Measurements from ENCODE around the gene SYT2. TPM values are rescaled to one million over a fixed set of nuclear protein-coding genes. Genes with fewer than 3 reads are reported as not detected.

The SYT2 gene
- total and polyA plus RNA-seq, 2 donors from 2014 or later = 0.15 to 0.19 TPM

DNA sequence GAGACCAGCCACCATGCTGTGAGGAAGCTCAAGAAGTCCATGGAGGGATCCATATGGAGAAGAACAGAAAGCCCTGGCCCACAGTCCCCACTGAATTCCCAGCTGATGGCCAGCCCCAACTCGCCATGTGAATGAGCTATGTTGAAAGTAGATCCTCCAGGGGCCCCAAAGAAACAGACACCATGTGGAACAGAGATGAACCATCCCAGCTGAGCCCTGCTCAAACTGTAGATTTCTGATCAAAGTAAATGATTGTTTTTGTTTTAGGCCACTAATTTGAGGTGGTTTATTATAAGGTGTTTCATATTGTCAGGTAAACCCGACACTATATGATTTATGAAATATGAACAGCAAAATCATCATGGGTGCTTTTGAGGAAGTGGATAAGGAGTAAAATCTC lies 32.8 kb downstream of the SYT2 start:
- H3K36me3 ChIP-seq (ENCODE audit: control insufficient read depth in 2 of 3, insufficient read depth in 3 of 3, low read length in 3 of 3) = no peaks in the 10 kb centered on the region
- H3K27ac ChIP-seq (ENCODE audit: low read depth in 2 of 2, low read length in 2 of 2) = no peak overlapping the region
- TF ChIP-seq, protein P1, sequence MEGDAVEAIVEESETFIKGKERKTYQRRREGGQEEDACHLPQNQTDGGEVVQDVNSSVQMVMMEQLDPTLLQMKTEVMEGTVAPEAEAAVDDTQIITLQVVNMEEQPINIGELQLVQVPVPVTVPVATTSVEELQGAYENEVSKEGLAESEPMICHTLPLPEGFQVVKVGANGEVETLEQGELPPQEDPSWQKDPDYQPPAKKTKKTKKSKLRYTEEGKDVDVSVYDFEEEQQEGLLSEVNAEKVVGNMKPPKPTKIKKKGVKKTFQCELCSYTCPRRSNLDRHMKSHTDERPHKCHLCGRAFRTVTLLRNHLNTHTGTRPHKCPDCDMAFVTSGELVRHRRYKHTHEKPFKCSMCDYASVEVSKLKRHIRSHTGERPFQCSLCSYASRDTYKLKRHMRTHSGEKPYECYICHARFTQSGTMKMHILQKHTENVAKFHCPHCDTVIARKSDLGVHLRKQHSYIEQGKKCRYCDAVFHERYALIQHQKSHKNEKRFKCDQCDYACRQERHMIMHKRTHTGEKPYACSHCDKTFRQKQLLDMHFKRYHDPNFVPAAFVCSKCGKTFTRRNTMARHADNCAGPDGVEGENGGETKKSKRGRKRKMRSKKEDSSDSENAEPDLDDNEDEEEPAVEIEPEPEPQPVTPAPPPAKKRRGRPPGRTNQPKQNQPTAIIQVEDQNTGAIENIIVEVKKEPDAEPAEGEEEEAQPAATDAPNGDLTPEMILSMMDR (IDR thresholded peaks at IDR 0.05; ENCODE audit: borderline replicate concordance, extremely low read depth, insufficient read depth) = no peak
- H3K4me1 ChIP-seq (ENCODE audit: control insufficient read depth in 2 of 3, insufficient read depth in 2 of 3, low read depth in 1 of 3, low read length in 3 of 3) = no peaks in the 10 kb centered on the region
- H3K4me3 ChIP-seq (ENCODE audit: low read length in 3 of 3) = no peak overlapping the region
- no peak overlapping the region for H3K9ac ChIP-seq (ENCODE audit: low read length in 3 of 3)
- H3K27me3 ChIP-seq (ENCODE audit: control insufficient read depth, insufficient read depth, low read length) = no peaks in the 10 kb centered on the region
- intact Hi-C loops (cut with DNase I) = no loop called here
- FAIRE-seq = no peak
- DNase-seq = no peak
- peaks cover 0 to 7% (median 0%) of the 10 kb centered on the region in 3 donors for H3K9me3 ChIP-seq (ENCODE audit: control insufficient read depth in 2 of 3, insufficient read depth in 1 of 3, low read length in 3 of 3)

DNA sequence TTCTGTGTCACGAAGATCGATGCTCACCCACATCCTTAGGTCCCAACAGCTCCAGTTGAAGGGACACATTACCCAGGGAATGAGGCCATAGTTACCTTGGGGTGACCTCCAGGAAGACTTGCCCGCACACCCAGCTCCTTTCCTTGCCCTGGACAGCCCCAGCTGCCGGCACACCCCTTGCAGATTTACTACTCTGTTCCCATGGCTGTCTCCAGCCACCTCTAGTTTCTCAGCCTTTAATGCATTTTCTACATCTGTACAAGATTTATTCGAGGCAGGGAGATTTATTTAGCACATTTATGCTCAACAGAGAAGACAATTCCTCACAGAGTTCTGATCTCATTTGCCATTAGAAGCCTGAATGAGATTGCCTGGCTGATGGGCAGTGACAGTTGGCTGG lies 36.7 kb downstream of the SYT2 start:
- no peak overlapping the region for H3K9ac ChIP-seq (ENCODE audit: low read length in 3 of 3)
- no peak overlapping the region for H3K4me3 ChIP-seq (ENCODE audit: low read length in 3 of 3)
- H3K9me3 ChIP-seq (ENCODE audit: control insufficient read depth in 2 of 3, insufficient read depth in 1 of 3, low read length in 3 of 3) = peaks cover 0 to 7% (median 0%) of the 10 kb centered on the region in 3 donors
- H3K27me3 ChIP-seq (ENCODE audit: control insufficient read depth, insufficient read depth, low read length) = no peaks in the 10 kb centered on the region
- TF ChIP-seq, protein P1 (IDR thresholded peaks at IDR 0.05; ENCODE audit: borderline replicate concordance, extremely low read depth, insufficient read depth) = no peak
- no peak overlapping the region for H3K27ac ChIP-seq (ENCODE audit: low read depth in 2 of 2, low read length in 2 of 2)
- FAIRE-seq (no peak), DNase-seq (no peak)
- no peaks in the 10 kb centered on the region for H3K4me1 ChIP-seq (ENCODE audit: control insufficient read depth in 2 of 3, insufficient read depth in 2 of 3, low read depth in 1 of 3, low read length in 3 of 3)
- H3K36me3 ChIP-seq (ENCODE audit: control insufficient read depth in 2 of 3, insufficient read depth in 3 of 3, low read length in 3 of 3) = no peaks in the 10 kb centered on the region
- intact Hi-C loops (cut with DNase I) = no loop called here

DNA sequence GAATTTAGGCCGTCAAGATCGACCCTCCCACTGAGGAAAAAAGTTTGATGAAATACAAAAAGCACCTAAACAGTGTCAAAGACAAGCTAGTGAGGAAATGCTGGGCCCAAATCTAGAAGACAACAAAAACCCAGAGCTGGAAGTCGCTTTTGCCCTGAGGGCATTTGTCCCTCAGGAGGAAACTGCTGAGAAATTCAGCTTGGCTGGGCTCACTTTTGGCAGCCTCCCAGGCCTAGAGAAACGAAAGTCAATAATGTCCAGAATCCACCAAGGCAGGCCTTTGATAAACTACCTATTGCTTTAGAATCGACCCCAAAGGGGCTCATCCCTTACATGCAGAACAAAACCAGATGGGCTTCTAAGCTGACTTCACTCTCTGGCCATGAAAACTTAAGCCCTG lies 38.9 kb downstream of the SYT2 start:
- FAIRE-seq (no peak), DNase-seq (no peak)
- Histone ChIP-seq H3K36me3 (ENCODE audit: control insufficient read depth in 2 of 3, insufficient read depth in 3 of 3, low read length in 3 of 3) (no peaks in the 10 kb centered on the region), H3K27me3 (ENCODE audit: control insufficient read depth, insufficient read depth, low read length) (no peaks in the 10 kb centered on the region), H3K9ac (ENCODE audit: low read length in 3 of 3) (no peak overlapping the region), H3K27ac (ENCODE audit: low read depth in 2 of 2, low read length in 2 of 2) (no peak overlapping the region), H3K4me3 (ENCODE audit: low read length in 3 of 3) (no peak overlapping the region), H3K4me1 (ENCODE audit: control insufficient read depth in 2 of 3, insufficient read depth in 2 of 3, low read depth in 1 of 3, low read length in 3 of 3) (no peaks in the 10 kb centered on the region), H3K9me3 (ENCODE audit: control insufficient read depth in 2 of 3, insufficient read depth in 1 of 3, low read length in 3 of 3) (no peaks in the 10 kb centered on the region)
- intact Hi-C loops (cut with DNase I) = no loop called here
- TF ChIP-seq, protein P1 (IDR thresholded peaks at IDR 0.05; ENCODE audit: borderline replicate concordance, extremely low read depth, insufficient read depth) = no peak

DNA sequence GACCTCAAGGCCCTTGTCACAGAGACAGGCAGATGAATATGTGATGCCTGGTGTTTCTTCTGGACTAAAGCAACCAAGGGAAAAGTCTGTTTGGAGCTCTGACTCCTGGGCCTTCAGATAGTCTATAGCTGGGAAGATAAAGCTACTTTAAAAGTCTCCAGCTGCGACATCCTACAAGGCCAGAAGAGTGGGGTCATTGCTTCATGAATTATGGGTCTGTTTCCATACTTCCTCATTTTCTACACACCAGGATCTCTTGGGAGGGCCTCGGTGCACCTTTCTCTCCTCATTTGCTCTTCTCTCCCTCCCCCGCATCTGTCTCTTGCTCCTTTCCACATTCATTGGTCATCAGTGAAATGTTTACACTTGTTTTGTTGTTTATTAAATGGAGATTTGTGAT lies 44.8 kb downstream of the SYT2 start:
- FAIRE-seq (no peak), DNase-seq (no peak)
- TF ChIP-seq, protein P1 (IDR thresholded peaks at IDR 0.05; ENCODE audit: borderline replicate concordance, extremely low read depth, insufficient read depth) = no peak
- intact Hi-C loops (cut with DNase I) = no loop called here
- no peaks in the 10 kb centered on the region for H3K4me1 ChIP-seq (ENCODE audit: control insufficient read depth in 2 of 3, insufficient read depth in 2 of 3, low read depth in 1 of 3, low read length in 3 of 3)
- no peaks in the 10 kb centered on the region for H3K9me3 ChIP-seq (ENCODE audit: control insufficient read depth in 2 of 3, insufficient read depth in 1 of 3, low read length in 3 of 3)
- no peak overlapping the region for H3K9ac ChIP-seq (ENCODE audit: low read length in 3 of 3)
- no peaks in the 10 kb centered on the region for H3K27me3 ChIP-seq (ENCODE audit: control insufficient read depth, insufficient read depth, low read length)
- H3K36me3 ChIP-seq (ENCODE audit: control insufficient read depth in 2 of 3, insufficient read depth in 3 of 3, low read length in 3 of 3) = no peaks in the 10 kb centered on the region
- no peak overlapping the region for H3K4me3 ChIP-seq (ENCODE audit: low read length in 3 of 3)
- H3K27ac ChIP-seq (ENCODE audit: low read depth in 2 of 2, low read length in 2 of 2) = no peak overlapping the region
